ENCODE results near the gene PER1. TPM values are rescaled to one million over a fixed set of nuclear protein-coding genes. Genes with fewer than 3 reads are reported as not detected.

PER1 gene
- total and polyA plus RNA-seq, 9 of the 15 experiments (the other 6 are each of a cell fraction or from before 2014, with no cell fraction given), result 0.13 to 26.0 (median 3.4) TPM

- TF ChIP-seq MTA1 (IDR thresholded peaks at IDR 0.05; ENCODE audit: borderline replicate concordance) (no peak), ZNF518B (CRISPR knock-in tag; IDR thresholded peaks at IDR 0.05) (no peak)
Measured at GRCh38 chr17:8133399-8133798, 18.8 kb downstream of the PER1 start (continued).

- FAIRE-seq, result no peak
- Histone ChIP-seq H3K9me1 (ENCODE audit: control insufficient read depth, insufficient read depth, low read length) (no peaks in the 10 kb centered on the region), H3K9ac (ENCODE audit: insufficient read depth in 1 of 2, low read depth in 2 of 2, low read length in 2 of 2) (no peak overlapping the region)
Measured at GRCh38 chr17:8131844-8132441, 20.3 kb downstream of the PER1 start.

More at GRCh38 chr17:8131844-8132441, 20.3 kb downstream of the PER1 start:
- CTCF ChIA-PET (ENCODE audit: low intra/inter-chr PET ratio), result no interaction called here
- peaks cover 3 to 15% of the 10 kb centered on the region in 2 experiments; a peak in 3 of 5 replicates for H3K4me1 ChIP-seq (replicated peaks in 1 of 2; ENCODE audit: control insufficient read depth in 2 of 2, insufficient read depth in 2 of 2, low read length in 2 of 2)
- in situ Hi-C loops (cut with MboI) (no loop called here), intact Hi-C loops (cut with micrococcal nuclease) (no loop called here)
- no peaks in the 10 kb centered on the region for H3K36me3 ChIP-seq (ENCODE audit: control insufficient read depth, insufficient read depth, low read length)
- DNase-seq (ENCODE audit: extremely low read depth in 1 of 4, low spot score in 3 of 4) (no peak), ATAC-seq (no peak)
- no peak overlapping the region for H3K4me2 ChIP-seq (ENCODE audit: insufficient read depth, low read length)
- no peak overlapping the region for H3K4me3 ChIP-seq
- no peaks in the 10 kb centered on the region for H3K79me2 ChIP-seq (ENCODE audit: control insufficient read depth, insufficient read depth, low read length)
- TF ChIP-seq NFRKB (IDR thresholded peaks at IDR 0.05; ENCODE audit: low read depth), result no peak
- peak; percentile 72 for TF ChIP-seq ZNF121 (CRISPR knock-in tag; conservative IDR thresholded peaks at IDR 0.05)
- H2AFZ ChIP-seq (ENCODE audit: low read depth, low read length), result no peak overlapping the region
- no peaks in the 10 kb centered on the region for H3K9me3 ChIP-seq (replicated peaks; ENCODE audit: control insufficient read depth, insufficient read depth, low read depth, low read length)
- no TSS peak for BruUV-seq (replicated peaks)
- H3K27me3 ChIP-seq (ENCODE audit: control insufficient read depth in 2 of 2, insufficient read depth in 2 of 2, low read length in 2 of 2), result no peaks in the 10 kb centered on the region
- H4K20me1 ChIP-seq (replicated peaks; ENCODE audit: control insufficient read depth, insufficient read depth, low read length), result no peaks in the 10 kb centered on the region
- POLR2A ChIA-PET, result interaction anchor here (0.6 to 1.5 kb wide), 4 partner anchors 25 to 251 kb away, joined by 3 to 5 read pairs (median 4); partner anchors contain the start of gene BORCS6
- H3K27ac ChIP-seq (ENCODE audit: extremely low read depth, low read depth, low read length), result no peak overlapping the region
- WGBS (ENCODE audit: insufficient coverage, low coverage, missing lambda C conversion rate), result 15% methylated on average over 2 of the region's 3 CpGs

Measured in K562 (cell line).